ENCODE data around the gene KLF12. TPM values are rescaled to one million over a fixed set of nuclear protein-coding genes. Genes with fewer than 3 reads are reported as not detected.
A peak's percentile ranks its signal among the peaks of the same experiment; 100 is the strongest.

Gene KLF12
- total and polyA plus RNA-seq, 2 experiments from 2014 or later = 5.1 to 13.9 TPM

DNA sequence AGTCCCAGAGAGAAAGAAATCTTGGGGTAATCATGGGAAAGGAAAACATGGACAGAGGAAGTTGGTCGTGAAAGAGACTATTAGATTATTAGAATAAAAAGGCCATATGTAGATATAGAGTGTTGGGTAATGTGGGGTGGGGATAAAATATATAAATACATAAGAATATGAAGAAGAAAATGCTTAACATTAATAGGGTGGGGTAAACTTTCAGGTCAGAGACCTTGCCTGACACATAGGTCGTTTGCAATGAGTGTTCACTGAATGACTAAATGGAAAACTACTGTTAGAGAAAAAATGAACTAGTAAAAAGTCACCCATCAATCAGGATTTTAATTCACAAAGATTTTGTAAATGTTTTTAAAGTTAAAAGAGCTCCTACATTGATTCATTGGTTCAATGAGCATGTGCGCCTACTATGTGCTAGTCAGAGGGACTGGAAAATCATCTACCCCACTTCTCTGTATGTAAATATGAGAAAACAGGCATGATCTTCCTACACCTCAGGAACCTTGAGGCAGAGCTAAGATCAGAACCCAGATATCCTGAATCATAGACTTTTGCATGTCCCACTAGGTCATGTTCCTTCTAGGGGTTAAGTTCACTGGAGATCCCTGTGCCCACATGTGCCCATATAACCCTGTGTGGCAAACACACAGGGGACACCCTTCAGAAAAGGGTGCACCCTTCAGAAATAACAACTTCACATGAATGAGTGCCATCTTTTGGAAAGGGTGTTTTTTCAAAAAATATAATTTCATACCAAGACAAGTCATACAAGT is 24.6 kb upstream of the KLF12 start:
- Histone ChIP-seq H3K27me3 (no peaks in the 10 kb centered on the region), H3K27ac (no peak overlapping the region), H3K9me2 (replicated peaks; ENCODE audit: insufficient read depth) (no peaks in the 10 kb centered on the region), H3K4me2 (no peak overlapping the region), H3K9me3 (ENCODE audit: low read depth) (no peaks in the 10 kb centered on the region), H3K36me3 (replicated peaks; ENCODE audit: insufficient read depth, low read depth) (no peaks in the 10 kb centered on the region), H3K79me2 (no peaks in the 10 kb centered on the region), H3K4me3 (no peak overlapping the region), H2AFZ (peak overlapping the region; percentile 26), H3K4me1 (ENCODE audit: insufficient read depth) (no peaks in the 10 kb centered on the region), H4K20me1 (ENCODE audit: insufficient read depth, poor library complexity, severe bottlenecking) (no peaks in the 10 kb centered on the region)
- TF ChIP-seq, protein P1, sequence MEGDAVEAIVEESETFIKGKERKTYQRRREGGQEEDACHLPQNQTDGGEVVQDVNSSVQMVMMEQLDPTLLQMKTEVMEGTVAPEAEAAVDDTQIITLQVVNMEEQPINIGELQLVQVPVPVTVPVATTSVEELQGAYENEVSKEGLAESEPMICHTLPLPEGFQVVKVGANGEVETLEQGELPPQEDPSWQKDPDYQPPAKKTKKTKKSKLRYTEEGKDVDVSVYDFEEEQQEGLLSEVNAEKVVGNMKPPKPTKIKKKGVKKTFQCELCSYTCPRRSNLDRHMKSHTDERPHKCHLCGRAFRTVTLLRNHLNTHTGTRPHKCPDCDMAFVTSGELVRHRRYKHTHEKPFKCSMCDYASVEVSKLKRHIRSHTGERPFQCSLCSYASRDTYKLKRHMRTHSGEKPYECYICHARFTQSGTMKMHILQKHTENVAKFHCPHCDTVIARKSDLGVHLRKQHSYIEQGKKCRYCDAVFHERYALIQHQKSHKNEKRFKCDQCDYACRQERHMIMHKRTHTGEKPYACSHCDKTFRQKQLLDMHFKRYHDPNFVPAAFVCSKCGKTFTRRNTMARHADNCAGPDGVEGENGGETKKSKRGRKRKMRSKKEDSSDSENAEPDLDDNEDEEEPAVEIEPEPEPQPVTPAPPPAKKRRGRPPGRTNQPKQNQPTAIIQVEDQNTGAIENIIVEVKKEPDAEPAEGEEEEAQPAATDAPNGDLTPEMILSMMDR (IDR thresholded peaks at IDR 0.05; ENCODE audit: poor library complexity) = no peak
- TF ChIP-seq EZH2phosphoT487 (IDR thresholded peaks at IDR 0.05; ENCODE audit: low read depth, severe bottlenecking, unreplicated experiment) (no peak), EZH2 (IDR thresholded peaks at IDR 0.05; ENCODE audit: borderline replicate concordance) (no peak)
- WGBS (ENCODE audit: low lambda C conversion rate, missing lambda C conversion rate) = 86% methylated on average over 3 of the region's 3 CpGs
- no peak for DNase-seq (ENCODE audit: low spot score)

DNA sequence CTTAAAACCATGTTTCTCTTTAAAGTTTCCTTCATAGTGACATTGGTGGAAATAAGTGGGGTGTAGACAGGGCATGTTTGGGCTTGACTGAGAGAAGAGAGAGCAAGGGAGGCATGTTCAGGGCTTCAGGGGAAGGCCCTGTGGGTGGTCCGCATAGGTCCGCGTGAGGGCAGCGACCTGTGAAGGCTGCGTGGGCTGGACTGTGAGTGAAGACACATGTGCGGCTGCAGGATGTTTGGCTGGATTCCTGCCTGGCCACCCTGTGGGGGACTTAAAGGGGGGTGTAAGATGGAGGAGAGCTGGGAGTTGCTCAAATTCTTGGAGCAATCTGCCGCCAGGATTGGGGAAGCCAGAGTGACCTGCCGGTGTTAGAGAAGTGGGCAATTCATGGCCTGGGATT is 23.8 kb upstream of the KLF12 start:
- Histone ChIP-seq H3K36me3 (replicated peaks; ENCODE audit: insufficient read depth, low read depth) (no peaks in the 10 kb centered on the region), H3K9me3 (ENCODE audit: low read depth) (no peaks in the 10 kb centered on the region), H2AFZ (peak overlapping the region; percentile 26), H4K20me1 (ENCODE audit: insufficient read depth, poor library complexity, severe bottlenecking) (no peaks in the 10 kb centered on the region), H3K27ac (no peak overlapping the region), H3K4me1 (ENCODE audit: insufficient read depth) (no peaks in the 10 kb centered on the region), H3K79me2 (no peaks in the 10 kb centered on the region), H3K4me2 (no peak overlapping the region), H3K4me3 (no peak overlapping the region), H3K9me2 (replicated peaks; ENCODE audit: insufficient read depth) (no peaks in the 10 kb centered on the region), H3K27me3 (no peaks in the 10 kb centered on the region)
- 64% methylated on average over 8 of the region's 8 CpGs for WGBS (ENCODE audit: low lambda C conversion rate, missing lambda C conversion rate)
- TF ChIP-seq EZH2phosphoT487 (IDR thresholded peaks at IDR 0.05; ENCODE audit: low read depth, severe bottlenecking, unreplicated experiment) = no peak
- TF ChIP-seq, protein P1 (IDR thresholded peaks at IDR 0.05; ENCODE audit: poor library complexity) = no peak
- no peak for TF ChIP-seq EZH2 (IDR thresholded peaks at IDR 0.05; ENCODE audit: borderline replicate concordance)
- peak; percentile 13 for DNase-seq (ENCODE audit: low spot score)

DNA sequence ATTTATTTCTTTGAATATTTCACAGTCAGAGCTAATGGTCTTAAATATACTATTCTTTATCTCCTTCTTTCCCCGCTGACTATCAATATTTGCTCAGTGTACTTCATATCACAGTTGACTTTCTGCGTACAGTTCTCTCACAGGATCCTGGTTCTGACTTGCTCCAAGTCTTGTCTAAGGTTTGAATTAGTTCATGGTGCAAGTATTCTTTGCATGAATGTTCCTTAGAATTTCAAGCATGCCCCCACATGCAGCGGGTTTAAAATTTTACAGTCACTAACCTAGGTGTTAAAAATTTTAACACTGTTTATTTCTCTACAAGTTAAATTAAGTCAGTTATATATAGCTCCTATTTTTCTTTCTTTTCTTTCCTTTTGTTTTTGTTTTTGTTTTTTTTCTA is 20.8 kb upstream of the KLF12 start:
- Histone ChIP-seq H2AFZ (no peak overlapping the region), H3K79me2 (no peaks in the 10 kb centered on the region), H3K4me2 (no peak overlapping the region), H3K27me3 (no peaks in the 10 kb centered on the region), H4K20me1 (ENCODE audit: insufficient read depth, poor library complexity, severe bottlenecking) (no peaks in the 10 kb centered on the region), H3K36me3 (replicated peaks; ENCODE audit: insufficient read depth, low read depth) (no peaks in the 10 kb centered on the region), H3K4me3 (no peak overlapping the region), H3K9me3 (ENCODE audit: low read depth) (no peaks in the 10 kb centered on the region), H3K27ac (no peak overlapping the region), H3K4me1 (ENCODE audit: insufficient read depth) (no peaks in the 10 kb centered on the region), H3K9me2 (replicated peaks; ENCODE audit: insufficient read depth) (no peaks in the 10 kb centered on the region)
- WGBS (ENCODE audit: low lambda C conversion rate, missing lambda C conversion rate) = 70% methylated on average over 3 of the region's 3 CpGs
- TF ChIP-seq, protein P1 (IDR thresholded peaks at IDR 0.05; ENCODE audit: poor library complexity) = no peak
- TF ChIP-seq EZH2 (IDR thresholded peaks at IDR 0.05; ENCODE audit: borderline replicate concordance) (no peak), EZH2phosphoT487 (IDR thresholded peaks at IDR 0.05; ENCODE audit: low read depth, severe bottlenecking, unreplicated experiment) (no peak)
- no peak for DNase-seq (ENCODE audit: low spot score)
